IPS-18c (cell line): Measurements from ENCODE around the gene PAPOLA.

Experiments used
- H3K4me3 ChIP-seq: 2 replicates; pipeline ENCODE4 v1.7.0; 2013; ENCODE audit warnings: low read depth, mild to moderate bottlenecking, low read length, moderate library complexity; ENCODE audit not compliant: insufficient read depth
- H3K9me3 ChIP-seq: one replicate; pipeline ENCODE4 v1.6.1; 2013; ENCODE audit warnings: mild to moderate bottlenecking, low read length, moderate library complexity; ENCODE audit not compliant: control insufficient read depth, insufficient read depth

Gene PAPOLA

DNA sequence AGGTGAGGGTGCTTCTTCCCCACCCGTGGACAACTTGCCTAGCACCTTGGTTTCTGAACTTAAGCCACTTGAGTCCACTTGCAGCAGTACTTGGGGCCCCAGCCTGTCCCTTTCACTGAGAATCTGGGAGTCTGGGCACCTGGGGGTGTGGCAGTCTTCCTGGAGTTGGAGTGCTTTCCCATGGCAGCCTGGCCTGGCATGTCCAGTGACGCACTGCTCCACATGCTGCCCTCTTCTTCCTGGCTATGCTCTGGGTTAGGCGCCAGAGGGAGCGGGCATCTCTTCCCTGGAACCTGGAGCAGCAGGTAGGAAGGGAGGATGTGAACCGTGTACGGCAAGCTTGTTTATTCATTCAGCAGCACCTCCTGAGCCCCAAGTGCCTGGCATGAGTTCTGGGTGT is 76.4 kb downstream of the PAPOLA start:
- no peaks in the 10 kb centered on the region for H3K9me3 ChIP-seq
- H3K4me3 ChIP-seq: no peak overlapping the region

- no peak overlapping the region for H3K4me3 ChIP-seq
- no peaks in the 10 kb centered on the region for H3K9me3 ChIP-seq
These were observed 77.2 kb downstream of the PAPOLA start for GRCh38 chr14:96579358-96579757.

- no peak overlapping the region for H3K4me3 ChIP-seq
- no peaks in the 10 kb centered on the region for H3K9me3 ChIP-seq
These were observed 77.7 kb downstream of the PAPOLA start for GRCh38 chr14:96579855-96580254.

DNA sequence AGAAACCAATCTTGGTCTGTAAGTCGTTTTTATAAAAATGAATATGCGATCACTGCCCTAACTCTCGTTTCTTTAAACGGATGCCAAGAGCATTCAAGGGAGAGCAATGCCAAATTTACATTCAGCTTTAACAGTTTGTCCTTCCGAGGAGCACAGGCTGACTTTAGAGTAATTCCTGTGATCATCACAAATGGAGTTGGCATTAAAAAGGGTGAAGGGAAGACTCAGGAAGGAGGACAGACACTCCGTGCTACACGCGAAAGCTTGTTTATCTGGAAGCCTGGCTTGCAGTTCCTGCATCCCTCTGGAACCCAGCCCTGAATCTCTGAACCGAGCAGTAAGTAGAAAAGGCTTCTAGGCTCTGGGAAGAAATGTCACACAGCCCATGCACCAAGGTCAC is 78.4 kb downstream of the PAPOLA start:
- H3K4me3 ChIP-seq: no peak overlapping the region

DNA sequence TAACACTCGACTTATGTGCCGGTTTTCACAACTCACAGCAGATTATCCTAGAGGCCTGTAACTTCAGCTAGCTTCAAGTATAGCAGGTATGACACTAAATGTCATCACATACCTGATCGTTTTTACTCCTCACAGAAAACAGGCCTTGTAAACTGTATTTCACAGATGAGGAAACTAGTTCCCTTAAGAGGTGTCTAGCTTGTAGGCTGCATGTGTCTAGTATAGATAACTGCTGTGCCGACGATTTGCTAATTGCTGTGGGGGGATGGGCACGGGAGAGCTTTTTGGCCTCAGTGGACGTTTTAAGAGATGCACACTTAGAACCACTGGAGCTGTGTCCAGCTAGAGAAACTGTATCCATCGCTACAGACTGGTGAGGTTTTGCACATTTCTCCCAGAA is 78.8 kb downstream of the PAPOLA start:
- Histone ChIP-seq H3K9me3 (no peaks in the 10 kb centered on the region), H3K4me3 (no peak overlapping the region)

More for the DNA sequence above, 78.4 kb downstream of the PAPOLA start:
- H3K9me3 ChIP-seq: no peaks in the 10 kb centered on the region

DNA sequence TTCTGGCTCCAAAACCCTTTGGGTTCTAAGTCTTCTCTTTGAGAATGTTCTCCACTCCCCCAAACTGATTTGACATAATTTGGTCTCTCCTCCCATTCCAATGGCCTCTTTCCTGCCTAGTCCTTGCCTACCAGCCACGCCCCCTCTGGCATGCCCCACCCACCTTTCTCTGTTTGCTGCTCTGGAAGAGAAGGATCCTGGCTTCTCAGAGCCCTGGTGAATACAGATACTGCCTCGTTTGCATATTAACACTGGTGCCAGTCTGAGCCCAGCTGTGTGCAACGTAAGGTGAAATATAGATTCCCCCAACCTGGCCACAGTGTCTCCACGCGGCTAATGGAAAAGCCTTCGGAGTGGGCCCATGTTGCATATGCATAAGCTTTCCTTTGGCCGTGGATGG is 79.7 kb downstream of the PAPOLA start:
- Histone ChIP-seq H3K9me3 (no peaks in the 10 kb centered on the region), H3K4me3 (no peak overlapping the region)

DNA sequence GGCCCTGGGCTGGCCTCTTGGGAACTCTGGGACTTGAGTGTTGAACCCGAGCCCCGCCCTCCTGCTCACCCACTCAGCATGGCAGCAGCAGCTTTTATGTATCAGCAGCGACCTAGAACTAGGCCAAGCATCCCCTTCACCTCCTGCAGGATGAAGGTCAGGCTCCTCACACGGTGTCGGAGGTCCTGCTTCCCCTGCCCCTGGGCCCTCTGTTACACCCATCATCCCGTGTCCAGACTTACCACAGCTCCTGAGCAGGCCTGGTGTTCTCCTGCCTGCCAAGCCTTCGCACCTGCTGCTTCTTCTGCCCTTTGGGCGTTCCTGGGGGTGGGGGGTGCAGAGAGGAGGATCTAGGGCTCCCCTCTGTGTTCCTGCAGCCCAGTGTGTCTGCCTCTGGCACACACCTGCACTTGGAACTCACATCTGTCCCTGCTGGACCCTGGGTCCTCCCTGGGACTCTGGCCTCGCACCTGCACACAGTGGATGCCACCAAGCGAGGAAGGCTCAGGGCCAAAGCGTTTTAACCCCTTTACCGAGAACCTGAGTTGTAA is 80.3 kb downstream of the PAPOLA start:
- H3K4me3 ChIP-seq: no peak overlapping the region
- H3K9me3 ChIP-seq: no peaks in the 10 kb centered on the region

DNA sequence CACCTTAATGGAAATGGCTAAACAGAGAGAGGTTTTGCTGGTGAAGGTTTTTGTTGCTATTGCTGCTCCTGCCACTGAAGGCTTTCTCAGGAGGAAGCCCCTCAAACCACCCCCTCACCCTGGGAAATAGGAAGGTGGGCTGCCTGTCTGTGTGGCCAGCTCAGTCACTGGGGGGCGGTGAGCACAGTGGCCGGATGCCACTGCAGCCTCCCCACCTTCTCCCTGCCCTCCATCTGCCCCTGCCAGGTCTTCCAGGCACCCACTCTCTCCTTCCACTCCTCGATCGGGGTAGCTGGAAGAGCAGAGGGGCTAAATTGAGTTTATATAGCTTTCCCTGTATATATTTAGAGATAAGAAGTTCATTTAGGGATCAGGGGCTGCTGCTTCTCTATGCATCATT is 80.8 kb downstream of the PAPOLA start:
- no peak overlapping the region for H3K4me3 ChIP-seq
- H3K9me3 ChIP-seq: no peaks in the 10 kb centered on the region

GRCh38 chr14:96583569-96584041 is 81.4 kb downstream of the PAPOLA start:
- H3K9me3 ChIP-seq: no peaks in the 10 kb centered on the region
- H3K4me3 ChIP-seq: no peak overlapping the region

- Histone ChIP-seq H3K4me3 (no peak overlapping the region), H3K9me3 (no peaks in the 10 kb centered on the region)
These were observed 82.2 kb downstream of the PAPOLA start for GRCh38 chr14:96584199-96584906.

DNA sequence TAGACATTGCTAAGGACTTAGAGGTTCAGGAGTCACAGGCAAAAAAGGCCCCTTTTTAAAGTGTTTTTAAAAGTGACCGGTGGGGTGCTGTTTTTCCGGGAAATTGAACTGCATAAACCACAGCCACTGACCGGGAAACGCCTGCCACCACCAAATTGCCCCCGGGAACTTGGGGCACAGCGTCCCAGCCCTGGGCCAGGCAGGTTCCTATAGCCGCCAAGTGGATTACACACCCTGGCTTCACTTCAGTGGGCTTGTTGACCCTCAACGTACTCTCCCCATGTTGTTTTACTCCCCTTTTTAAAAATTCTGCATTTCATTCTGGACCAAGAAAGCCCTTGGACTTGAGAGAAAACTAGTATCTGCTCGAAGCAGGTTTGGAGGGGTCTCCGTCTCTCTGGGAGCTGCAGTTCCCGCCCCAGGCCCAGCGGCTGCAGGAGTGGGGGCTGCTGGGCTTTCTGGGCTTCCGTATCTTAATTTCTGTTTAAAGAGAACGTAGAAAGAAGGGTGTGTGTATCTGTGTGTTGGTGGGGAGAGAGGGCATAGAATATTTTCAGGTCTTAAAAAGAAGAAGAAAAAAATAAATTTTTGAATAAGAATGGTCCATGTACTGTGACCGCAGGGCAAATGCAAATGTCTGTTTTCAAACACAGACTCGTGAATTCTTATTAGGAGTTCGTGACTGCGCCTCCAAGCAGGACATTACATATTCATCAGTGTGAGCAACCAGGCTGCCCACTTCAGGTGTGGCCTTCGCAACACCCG is 82.9 kb downstream of the PAPOLA start:
- Histone ChIP-seq H3K9me3 (no peaks in the 10 kb centered on the region), H3K4me3 (no peak overlapping the region)

- Histone ChIP-seq H3K4me3 (no peak overlapping the region), H3K9me3 (no peaks in the 10 kb centered on the region)
These were observed 83.5 kb downstream of the PAPOLA start for GRCh38 chr14:96585672-96586013.

- H3K9me3 ChIP-seq: no peaks in the 10 kb centered on the region
- H3K4me3 ChIP-seq: no peak overlapping the region
These were observed 83.9 kb downstream of the PAPOLA start for GRCh38 chr14:96586056-96586455.

- no peak overlapping the region for H3K4me3 ChIP-seq
- no peaks in the 10 kb centered on the region for H3K9me3 ChIP-seq
These were observed 85.0 kb downstream of the PAPOLA start for GRCh38 chr14:96586921-96587822.

DNA sequence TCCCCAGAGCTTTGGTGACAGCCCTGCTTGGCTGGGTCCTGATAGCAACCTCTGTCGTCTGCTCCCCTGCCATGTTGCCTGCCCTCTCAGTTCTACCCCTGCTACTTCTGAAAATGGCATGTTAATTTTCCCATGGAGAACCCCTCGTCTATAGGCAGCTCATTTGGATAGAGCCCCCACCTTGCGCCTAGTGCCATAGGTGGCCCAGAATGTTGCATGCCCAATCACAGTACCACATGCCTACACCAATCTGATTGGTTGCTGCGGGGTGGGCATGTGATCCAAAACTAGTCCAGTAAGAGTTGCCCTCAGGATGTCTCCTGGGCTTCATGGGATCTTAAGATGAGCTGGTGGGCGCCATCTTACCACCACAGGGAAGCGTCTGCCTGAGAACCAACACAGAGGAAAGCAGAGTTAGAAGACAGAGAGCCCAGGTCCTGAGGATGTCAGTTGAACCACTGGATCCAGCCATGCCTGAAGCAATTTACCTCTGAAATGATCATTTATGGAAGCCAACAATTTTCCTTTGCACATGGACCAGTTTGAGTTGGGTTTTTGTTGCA is 85.7 kb downstream of the PAPOLA start:
- Histone ChIP-seq H3K4me3 (no peak overlapping the region), H3K9me3 (no peaks in the 10 kb centered on the region)

- Histone ChIP-seq H3K9me3 (no peaks in the 10 kb centered on the region), H3K4me3 (no peak overlapping the region)
These were observed 86.5 kb downstream of the PAPOLA start for GRCh38 chr14:96588410-96589257.
